Measurements from ENCODE around the gene PPIF. TPM values are rescaled to one million over a fixed set of nuclear protein-coding genes. Genes with fewer than 3 reads are reported as not detected.

The PPIF gene
- total RNA-seq, 1 experiment from 2014 or later, result 59.0 TPM

GRCh38 chr10:79329529-79329928 is 17.7 kb upstream of the PPIF start:
- no peaks in the 10 kb centered on the region for H3K27me3 ChIP-seq (ENCODE audit: control insufficient read depth, insufficient read depth, low read length)
- BruUV-seq (replicated peaks), result no TSS peak
- ChIA-PET POLR2A (no interaction called here), CTCF (no interaction called here)
- H3K4me1 ChIP-seq (ENCODE audit: control insufficient read depth, insufficient read depth, low read length), result no peaks in the 10 kb centered on the region
- TF ChIP-seq POLR2AphosphoS5 (IDR thresholded peaks at IDR 0.05; ENCODE audit: low read depth, low read length) (no peak), CTCF (IDR thresholded peaks at IDR 0.05) (no peak), SIN3A (IDR thresholded peaks at IDR 0.05; ENCODE audit: borderline replicate concordance, insufficient read depth, low read depth, low read length) (no peak), TCF7L2 (IDR thresholded peaks at IDR 0.05; ENCODE audit: low read depth, low read length) (no peak), REST (IDR thresholded peaks at IDR 0.05; ENCODE audit: insufficient read depth in 1 of 2, low read depth in 2 of 2, low read length in 1 of 2) (no peak)
- ATAC-seq (no peak), DNase-seq (ENCODE audit: low read depth, low spot score) (no peak)
- H3K4me3 ChIP-seq (ENCODE audit: low read depth in 2 of 2, low read length in 2 of 2), result no peak overlapping the region
- intact Hi-C loops (cut with micrococcal nuclease; ENCODE audit: unreplicated experiment) (no loop called here), in situ Hi-C loops (cut with HindIII; ENCODE audit: low pct_unique_long_range_greater_than_20kb, low sequenced_read_pairs) (no loop called here)
- no peaks in the 10 kb centered on the region for H3K36me3 ChIP-seq (ENCODE audit: control insufficient read depth, insufficient read depth, low read length)
- no peaks in the 10 kb centered on the region for H3K9me3 ChIP-seq (ENCODE audit: control insufficient read depth, insufficient read depth, low read depth, low read length)
- no peak overlapping the region for H3K27ac ChIP-seq (ENCODE audit: low read length)

GRCh38 chr10:79331226-79331625 is 16.0 kb upstream of the PPIF start:
- Histone ChIP-seq H3K27me3 (ENCODE audit: control insufficient read depth, insufficient read depth, low read length) (no peaks in the 10 kb centered on the region), H3K27ac (ENCODE audit: low read length) (no peak overlapping the region), H3K36me3 (ENCODE audit: control insufficient read depth, insufficient read depth, low read length) (no peaks in the 10 kb centered on the region), H3K4me1 (ENCODE audit: control insufficient read depth, insufficient read depth, low read length) (no peaks in the 10 kb centered on the region), H3K4me3 (ENCODE audit: low read depth in 2 of 2, low read length in 2 of 2) (no peak overlapping the region), H3K9me3 (ENCODE audit: control insufficient read depth, insufficient read depth, low read depth, low read length) (no peaks in the 10 kb centered on the region)
- BruUV-seq (replicated peaks), result no TSS peak
- CTCF ChIA-PET, result no interaction called here
- POLR2A ChIA-PET, result no interaction called here
- peak; percentile 16; the same call in 1 of the 2 replicates for ATAC-seq
- in situ Hi-C loops (cut with HindIII; ENCODE audit: low pct_unique_long_range_greater_than_20kb, low sequenced_read_pairs) (no loop called here), intact Hi-C loops (cut with micrococcal nuclease; ENCODE audit: unreplicated experiment) (no loop called here)
- DNase-seq (ENCODE audit: low read depth, low spot score), result no peak
- TF ChIP-seq TCF7L2 (IDR thresholded peaks at IDR 0.05; ENCODE audit: low read depth, low read length), result no peak
- no peak for TF ChIP-seq SIN3A (IDR thresholded peaks at IDR 0.05; ENCODE audit: borderline replicate concordance, insufficient read depth, low read depth, low read length)
- TF ChIP-seq CTCF (IDR thresholded peaks at IDR 0.05), result no peak
- no peak for TF ChIP-seq POLR2AphosphoS5 (IDR thresholded peaks at IDR 0.05; ENCODE audit: low read depth, low read length)
- TF ChIP-seq REST (IDR thresholded peaks at IDR 0.05; ENCODE audit: insufficient read depth in 1 of 2, low read depth in 2 of 2, low read length in 1 of 2), result no peak

Data from Panc1 (cell line).